HG02571 (cell line): ENCODE measurements around the gene TSHZ2.
"Not testable (repeated sequence)": the region's sequence is repeated elsewhere in the genome, so short reads cannot be mapped to it uniquely, and the experiment has no call there.

Experiments used
- ATAC-seq: cut with Tn5 transposase; IDR thresholded peaks from one replicate; pipeline ENCODE4 v1.9.1; 2021; ENCODE audit warnings: mild to moderate bottlenecking, moderate library complexity; ENCODE audit not compliant: unreplicated experiment

Gene TSHZ2

DNA sequence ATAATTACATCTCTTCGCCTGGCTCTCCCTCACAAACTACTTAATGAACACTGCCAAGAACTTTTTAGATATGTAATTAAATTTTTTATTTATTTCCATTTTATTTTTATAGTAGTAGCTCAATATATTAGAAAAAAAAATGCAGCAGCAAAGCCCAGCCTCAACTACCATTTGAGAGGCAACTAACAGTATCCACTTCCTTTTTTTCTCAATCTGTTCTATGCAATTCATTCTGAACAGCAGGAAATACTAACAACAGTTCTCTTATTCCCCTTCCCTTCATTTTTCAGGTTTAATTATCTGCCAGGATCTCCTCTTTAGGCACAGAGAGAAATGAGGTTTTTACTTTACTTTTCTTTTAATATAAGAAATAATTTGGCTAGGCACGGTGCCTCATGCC is 508.8 kb downstream of the TSHZ2 start:
- ATAC-seq, result no peak

DNA sequence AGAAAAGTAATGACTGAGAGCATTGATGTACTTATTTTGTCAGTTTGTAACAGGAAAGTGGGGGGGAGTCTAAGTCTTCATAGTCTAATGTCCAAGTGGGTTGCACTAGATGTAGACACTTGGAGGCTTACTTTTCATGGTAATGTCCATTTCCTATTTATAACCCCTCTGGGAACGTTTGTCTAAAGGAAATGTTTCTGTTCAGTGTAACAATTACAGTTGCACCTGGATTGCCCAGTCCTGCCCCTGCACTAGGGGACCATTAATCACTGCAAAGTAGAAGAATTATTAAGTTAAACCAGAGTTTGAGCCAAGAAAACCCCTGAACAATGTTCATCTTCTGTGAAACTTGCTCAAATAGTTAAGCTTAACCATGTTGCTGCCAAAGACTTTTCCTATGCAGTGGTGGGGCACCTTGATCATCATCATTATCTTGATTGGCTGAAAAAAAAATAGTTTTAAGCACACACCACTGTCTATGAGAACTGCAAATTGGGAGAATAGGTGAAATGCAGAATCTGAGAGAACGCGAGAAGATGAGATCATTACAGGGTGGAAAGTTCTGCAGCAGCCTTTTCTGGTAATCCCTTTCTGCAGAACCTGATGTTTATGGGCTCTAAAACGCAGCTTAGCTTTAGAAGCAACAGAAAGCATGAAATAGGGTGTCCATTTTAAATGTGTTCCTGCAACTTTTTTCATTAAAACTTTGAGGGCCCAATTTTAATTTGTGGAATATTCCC is 515.5 kb downstream of the TSHZ2 start:
- ATAC-seq, result no peak

DNA sequence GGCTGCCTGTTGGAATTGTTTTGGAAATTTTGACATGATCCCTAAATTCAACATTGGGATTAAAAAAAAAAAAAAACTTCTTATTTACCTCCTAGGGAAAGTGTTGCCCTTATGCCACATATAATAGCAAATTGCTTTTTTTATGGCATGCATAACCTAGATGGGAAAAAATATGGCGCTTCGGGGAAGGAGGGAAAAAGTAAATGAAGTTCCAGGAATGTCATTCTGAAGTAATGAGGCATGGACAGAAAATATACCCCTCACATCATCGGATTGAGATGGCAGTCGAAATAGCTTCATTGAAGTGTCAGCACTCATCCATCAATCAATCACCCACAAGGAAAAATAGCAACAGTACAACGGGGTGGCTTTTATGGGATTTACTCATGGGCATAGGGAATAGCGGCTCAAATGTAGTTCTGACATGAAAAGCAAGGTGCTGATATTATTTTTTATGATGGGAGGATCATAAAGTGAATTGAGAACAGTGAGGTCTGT is 516.7 kb downstream of the TSHZ2 start:
- no peak for ATAC-seq

DNA sequence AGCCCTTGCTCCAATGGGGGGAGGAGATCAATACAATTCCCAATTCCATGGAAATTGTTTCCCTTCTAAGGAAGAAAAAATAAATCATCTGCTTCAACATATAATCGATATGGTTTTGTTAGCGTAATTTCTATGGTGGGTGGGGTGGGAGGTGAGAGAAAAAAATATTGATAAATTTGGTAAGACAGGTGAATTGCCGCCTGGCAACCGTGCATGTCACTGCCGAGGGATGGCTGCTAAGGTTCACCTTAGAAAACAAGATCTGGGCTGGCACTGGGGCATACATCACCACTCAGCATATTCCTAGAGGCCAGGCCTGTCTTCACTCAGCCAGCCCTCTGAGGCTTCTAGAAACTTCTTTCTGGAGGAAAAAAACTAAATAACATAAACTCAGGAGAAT is 517.4 kb downstream of the TSHZ2 start:
- ATAC-seq, result no peak

DNA sequence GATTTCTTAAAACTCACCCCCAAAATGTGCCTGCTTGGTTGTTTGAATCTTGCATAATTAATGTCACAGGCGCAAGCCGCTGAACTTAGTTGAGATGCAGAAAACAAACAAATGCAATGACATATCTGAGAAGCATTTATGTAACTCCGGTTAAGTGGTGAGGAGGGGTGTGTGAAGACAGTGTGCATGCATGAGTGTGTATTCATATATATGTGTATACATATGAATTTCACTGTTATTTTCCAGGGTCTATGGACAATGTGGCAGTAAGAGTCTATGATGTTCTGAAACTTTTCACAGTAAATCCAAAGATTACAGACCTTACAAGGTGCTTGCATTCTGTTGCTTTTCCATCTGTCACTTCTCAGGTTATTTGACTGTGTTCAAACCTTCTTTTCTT is 518.5 kb downstream of the TSHZ2 start:
- ATAC-seq, result no peak

DNA sequence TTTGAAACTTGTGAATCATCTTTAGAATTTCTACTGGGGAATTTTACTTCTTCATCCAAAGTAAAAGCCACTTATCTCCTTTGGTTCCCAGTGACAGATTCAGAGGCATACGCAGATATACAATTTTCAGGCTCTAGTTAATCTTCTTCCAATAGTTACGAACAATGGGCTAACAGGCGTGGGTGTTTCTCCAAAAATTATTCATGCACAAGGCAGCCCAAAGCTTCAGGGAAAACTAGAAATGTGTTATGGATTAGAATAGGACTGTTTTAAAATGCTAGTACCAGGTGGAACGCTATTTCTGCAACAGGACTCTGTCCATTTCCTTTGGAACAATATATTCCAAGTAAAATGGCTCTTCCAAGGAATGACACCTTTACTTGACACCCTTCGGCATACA is 519.3 kb downstream of the TSHZ2 start:
- no peak for ATAC-seq

DNA sequence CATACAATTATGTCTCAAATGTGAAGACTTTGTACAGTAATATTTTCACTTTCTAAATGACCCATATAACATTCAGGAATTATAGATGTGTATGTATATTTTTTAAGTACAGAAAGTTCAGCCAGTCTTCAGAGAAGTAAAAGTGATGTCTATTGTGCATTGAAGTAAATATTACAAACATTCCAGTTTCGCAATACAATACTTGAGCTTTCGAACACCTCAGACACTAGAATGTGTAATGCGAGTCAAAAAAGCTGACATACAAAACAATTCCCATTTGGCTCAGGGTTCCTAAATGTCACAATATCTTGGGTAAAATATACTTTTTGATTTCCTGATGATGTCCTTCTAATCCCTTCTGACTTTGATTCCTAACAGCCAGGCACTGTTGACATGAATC is 520.1 kb downstream of the TSHZ2 start:
- no peak for ATAC-seq

DNA sequence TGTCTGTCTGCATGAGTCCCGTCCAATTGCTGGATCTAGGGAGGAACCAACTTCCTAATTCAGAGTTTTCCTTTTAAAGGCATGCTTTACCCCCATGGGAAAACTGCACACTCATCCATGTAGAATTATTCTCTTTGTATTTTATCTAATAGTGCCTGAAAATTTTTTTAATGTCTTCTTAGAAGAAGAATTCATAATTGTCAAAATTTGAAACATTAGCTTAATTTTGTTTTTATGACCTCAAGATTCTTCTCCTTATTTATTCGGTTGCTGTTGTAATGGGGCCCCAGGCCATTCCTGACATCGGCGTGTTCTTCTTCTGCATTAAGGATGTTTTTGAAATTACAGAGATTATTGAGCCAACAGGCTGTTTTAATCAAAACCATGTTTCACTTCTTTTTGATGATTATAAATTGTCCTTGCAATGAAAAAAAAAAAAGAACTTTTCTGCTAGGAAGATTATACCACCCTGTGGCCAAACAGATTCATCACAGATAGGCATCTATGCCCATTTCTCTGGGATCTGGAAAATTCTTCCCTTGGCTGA is 521.2 kb downstream of the TSHZ2 start:
- no peak for ATAC-seq

DNA sequence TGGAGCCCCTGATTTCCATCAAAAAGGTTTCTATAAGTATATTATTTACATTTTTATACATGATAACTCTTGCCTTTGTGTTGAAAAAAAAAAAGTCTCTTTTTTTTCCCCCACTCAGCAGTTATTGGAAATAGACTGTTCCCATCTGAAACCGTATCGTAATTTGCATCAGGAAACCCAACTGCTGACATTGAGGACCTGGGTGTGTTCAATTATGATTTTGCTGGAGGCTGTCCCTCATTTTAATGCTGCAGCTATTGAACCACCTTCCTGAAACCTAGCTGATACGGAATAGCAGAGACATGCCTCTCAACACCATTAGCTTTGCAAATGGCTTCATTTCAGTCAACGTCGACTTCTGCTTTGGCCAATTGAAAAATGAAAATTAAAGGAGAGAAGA is 522.6 kb downstream of the TSHZ2 start:
- no peak for ATAC-seq

DNA sequence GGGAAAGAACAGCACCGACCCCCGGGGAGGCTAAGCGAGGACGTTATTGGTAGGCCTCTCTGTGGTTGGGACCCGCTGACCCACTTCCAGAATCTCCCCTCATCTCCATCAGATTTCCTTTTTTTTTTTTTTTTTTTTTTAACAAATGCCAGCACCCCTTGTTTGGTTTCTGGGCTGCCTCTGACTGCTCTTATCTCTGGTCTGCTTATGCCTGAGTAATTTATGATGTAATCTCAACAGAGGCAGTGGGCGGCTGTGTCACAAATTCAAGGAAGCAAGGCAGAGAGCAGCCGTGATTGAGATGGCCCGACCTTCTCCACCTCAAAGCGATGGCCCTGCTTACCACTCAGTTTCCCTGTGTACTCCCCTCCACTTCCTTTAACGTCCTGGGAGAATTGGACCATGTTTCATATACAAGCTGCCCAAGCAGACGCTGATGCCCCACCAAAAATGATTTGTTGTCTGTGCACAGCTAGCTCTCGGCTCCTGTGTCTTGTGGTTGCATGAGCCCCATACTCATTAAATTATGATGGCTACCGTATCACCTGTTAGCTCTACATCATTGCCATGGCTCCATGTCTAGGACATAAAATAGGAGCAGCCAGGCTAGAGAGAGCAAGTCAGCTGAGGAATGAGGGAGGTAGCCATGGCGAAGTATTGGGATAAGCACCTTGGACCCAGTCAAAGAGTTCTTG is 523.4 kb downstream of the TSHZ2 start:
- no peak for ATAC-seq

DNA sequence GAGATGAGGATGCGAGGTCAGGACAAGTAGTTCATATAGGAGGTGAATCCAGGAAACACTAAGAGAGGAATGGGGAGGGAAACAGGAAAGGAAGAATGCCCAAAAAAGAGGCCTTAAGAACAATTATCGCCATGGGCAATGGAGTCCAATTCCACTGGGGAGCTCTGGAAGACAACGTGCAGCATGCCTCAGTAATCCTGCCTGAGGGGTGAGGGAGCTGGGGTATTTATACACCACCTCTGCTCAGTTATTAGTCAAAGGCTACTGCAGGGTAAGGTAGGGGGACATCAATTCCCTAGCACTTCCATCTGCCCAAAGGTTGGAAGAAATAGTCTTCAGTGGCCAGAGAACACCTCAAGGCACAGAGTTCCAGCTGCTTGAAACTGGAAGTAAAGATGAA is 525.1 kb downstream of the TSHZ2 start:
- no peak for ATAC-seq

DNA sequence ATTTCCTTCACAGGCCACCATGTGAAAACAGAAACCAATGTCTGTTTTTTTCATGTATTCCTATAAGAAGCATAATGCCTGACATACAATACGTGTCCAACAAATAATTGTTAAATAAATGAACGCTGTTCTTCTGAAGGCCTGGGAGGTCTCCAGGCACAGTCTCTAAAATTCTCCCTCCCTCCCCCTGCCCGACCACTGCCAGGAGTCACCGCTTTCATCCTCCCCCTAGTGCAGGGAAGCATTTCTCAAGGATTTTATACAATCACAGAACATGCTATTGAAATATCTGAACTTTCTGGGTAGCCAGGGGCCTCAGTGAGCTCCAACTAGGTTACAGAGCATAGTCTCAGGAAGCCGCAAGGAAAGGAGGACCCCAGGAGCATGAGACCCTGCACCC is 526.2 kb downstream of the TSHZ2 start:
- ATAC-seq, result no peak

DNA sequence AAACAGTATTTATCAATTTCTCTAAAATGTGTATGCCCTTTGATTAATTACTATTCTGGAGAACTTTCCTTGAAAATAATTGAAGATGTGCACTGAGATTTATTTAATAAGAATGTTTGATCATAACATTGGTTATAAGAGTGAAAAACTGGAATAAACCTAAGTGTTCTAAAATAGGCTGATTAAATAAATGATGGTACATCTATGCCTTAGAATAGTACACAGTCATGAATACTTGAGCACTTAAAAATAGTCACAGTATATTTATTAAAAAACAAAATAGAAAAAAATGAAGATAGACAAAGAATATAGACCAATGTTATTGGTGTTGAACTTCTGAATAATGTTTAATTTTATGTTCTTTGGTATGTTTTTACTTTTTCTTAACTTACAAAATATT is 528.5 kb downstream of the TSHZ2 start:
- ATAC-seq, result no peak

DNA sequence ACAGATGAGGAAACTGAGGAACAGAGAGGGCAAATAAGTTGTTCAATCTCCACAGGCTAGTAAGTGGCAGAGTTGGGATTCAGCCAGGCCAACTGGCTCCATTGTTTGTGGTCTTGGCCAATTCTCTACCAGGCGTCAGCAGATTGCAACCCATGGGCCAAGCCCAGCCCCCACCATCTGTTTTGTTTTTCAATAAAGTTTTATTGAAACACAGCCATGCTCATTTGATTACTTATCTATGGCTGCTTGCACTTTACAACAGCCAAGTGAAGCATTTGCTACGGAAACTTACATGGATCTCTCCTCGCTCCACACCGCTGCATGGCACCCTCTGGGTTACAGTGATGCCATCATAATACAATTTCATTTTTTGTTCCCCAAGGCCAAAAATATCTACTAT is 530.7 kb downstream of the TSHZ2 start:
- no peak for ATAC-seq

DNA sequence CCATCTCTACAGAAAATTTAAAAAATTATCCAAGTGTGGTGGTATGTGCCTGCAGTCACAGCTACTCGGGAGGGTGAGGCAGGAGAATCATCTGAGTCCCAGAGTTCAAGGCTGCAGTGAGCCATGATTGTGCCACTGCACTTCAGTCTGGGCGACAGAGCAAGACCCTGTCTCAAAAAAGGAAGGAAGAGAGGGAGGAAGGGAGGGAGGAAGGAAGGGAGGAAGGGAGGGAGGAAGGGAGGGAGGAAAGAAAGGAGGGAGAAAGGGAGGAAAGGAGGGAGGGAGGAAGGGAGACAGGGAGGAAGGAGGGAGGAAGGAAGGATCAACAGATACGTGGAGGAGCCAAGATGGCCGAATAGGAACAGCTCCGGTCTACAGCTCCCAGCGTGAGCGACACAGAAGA is 531.4 kb downstream of the TSHZ2 start:
- ATAC-seq, result no peak

DNA sequence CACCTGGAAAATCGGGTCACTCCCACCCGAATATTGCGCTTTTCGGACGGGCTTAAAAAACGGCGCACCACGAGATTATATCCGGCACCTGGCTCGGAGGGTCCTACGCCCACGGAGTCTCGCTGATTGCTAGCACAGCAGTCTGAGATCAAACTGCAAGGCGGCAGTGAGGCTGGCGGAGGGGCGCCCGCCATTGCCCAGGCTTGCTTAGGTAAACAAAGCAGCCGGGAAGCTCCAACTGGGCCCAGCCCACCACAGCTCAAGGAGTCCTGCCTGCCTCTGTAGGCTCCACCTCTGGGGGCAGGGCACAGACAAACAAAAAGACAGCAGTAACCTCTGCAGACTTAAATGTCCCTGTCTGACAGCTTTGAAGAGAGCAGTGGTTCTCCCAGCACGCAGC is 531.9 kb downstream of the TSHZ2 start:
- ATAC-seq, result not testable (repeated sequence)

DNA sequence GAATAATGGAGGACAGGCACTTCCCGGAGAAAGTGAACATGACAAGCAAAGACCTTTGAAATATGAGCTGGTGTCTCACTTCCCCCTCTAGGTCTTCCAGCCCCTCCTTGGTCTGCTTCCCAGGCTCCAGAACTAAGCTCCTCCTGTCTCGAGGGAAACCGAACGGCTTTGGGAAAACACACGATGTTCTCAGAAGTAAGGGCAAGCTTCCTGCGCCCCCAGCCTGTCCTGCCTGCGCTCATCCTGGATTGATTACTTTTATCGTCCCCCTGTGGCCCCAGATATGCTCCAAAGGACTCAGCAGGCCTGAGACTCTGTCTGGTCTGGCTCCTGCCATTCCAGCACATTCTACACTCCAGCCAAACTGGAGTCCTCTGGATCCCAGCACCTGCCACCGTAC is 538.1 kb downstream of the TSHZ2 start:
- ATAC-seq, result no peak

DNA sequence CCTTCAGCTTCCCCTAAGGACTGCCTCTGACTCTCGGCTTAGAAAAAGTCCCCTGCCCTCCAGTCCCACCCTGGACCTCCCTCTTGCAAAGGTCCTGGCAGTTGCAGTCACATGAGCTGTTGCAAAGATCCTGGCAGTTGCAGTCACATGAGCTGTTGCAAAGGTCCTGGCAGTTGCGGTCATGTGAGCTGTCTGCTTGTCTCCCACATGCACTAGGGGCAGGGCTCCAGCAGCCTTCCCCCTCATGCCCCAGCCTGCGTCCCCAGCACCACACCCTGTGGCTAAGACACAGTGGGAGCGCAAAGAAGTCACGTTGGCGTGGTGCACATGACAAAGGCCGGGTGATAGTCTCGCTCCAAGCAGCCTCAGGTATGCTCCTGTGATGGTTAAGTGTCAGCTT is 538.5 kb downstream of the TSHZ2 start:
- ATAC-seq, result no peak

DNA sequence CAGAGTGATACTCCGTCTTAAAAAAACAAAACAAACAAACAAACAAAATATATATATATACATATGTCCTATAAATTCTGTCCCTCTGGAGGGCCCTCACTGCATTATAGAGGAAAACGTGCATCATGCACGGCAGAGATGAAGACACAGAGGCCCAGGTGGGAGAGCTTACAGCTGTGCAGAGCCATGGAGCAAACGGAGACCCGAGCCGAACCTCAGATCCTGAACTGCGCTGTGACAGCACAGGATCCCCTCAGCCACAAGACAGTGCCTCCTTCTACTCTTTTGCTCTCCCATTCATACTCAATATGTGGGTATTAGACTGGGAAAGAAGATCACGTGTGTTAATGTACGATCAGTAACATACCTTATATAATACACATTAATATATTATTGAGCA is 539.9 kb downstream of the TSHZ2 start:
- ATAC-seq, result no peak

DNA sequence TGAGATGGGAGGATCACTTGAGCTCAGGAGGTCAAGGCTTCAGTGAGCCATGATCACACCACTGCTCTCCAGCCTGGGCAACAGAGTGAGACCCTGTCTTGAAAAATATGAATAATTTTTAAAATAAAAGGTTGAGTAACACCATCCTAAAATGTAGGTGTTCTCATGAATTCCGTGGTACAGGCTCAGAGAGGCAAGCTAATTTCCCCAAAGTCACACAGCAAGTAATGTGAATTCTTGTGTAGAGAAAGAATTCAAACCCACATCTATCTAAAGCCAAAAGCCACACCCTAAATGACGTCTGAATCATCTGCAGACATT is 541.0 kb downstream of the TSHZ2 start:
- ATAC-seq, result no peak

DNA sequence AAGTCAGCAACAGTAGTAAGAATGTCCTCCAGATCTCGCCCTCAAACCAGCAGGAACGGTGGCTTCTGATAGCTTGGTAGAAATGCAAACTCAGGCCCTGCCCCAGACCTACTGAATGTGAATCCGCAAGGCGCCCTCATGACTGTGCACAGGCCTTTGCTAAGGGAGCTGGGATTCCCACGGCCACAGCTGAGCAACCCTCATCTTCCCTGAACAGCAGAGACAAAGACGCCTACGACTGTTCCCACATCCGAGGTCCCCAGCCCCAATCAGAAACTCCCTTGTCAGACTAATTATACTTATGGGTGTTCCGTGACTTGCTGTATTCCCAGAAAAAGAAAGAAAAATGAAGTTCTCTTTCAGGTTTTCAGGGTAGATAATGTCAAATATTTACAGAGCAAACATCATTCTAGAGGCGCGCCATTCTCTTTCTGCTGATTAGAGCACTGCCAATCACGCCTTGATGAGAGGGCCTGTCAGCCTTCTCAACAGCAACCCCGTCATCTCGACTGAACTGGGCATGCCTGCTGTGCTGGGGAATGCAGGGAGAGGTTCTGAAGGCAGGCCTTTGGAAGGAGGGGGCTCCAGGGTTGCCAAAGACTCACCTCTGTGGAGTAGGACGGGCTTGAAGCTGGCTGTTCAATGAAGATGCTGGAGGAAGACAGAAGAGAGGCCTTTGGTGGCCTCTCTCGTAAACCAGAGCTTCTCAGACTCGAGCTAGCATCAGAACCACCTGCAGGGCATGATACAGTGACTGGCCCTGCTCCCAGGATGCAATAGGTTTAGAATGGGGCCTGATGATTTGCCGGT is 541.5 kb downstream of the TSHZ2 start:
- ATAC-seq, result no peak

DNA sequence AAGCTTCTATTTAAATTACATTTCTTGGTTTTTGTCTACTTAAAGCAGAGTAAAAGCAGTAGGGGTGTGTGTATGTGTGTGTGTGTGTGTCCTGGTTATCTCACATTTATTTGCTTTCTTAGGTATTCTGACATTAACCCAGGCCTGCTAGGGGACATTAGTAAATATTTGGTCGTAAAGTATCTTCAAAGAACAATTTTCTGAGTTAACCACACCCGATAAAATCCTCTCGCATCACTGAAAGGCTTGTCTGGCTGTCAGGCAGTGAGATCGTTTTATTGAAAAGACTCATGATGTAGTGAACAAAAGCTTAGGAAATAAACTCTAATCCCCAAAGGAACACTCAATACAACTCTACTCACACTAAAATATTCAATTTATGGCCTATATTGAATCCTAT is 543.6 kb downstream of the TSHZ2 start:
- no peak for ATAC-seq
